HG03457 (cell line): ENCODE data around the gene AASS.
"Not testable (repeated sequence)": the region's sequence is repeated elsewhere in the genome, so short reads cannot be mapped to it uniquely, and the experiment has no call there.

Experiments used
- ATAC-seq: cut with Tn5 transposase; IDR thresholded peaks from one replicate; pipeline ENCODE4 v1.9.1; 2021; ENCODE audit warnings: moderate number of reproducible peaks; ENCODE audit not compliant: unreplicated experiment

Gene AASS

GRCh38 chr7:122143751-122144711 is at the start of gene AASS:
Gene AASS, minus strand, starts transcription at chr7:122144249. Its CDS starts 10,523 bp downstream, at chr7:122133726.
- peak; percentile 100 for ATAC-seq

GRCh38 chr7:122188785-122189184 is 44.7 kb upstream of the AASS start:
- ATAC-seq, result no peak

GRCh38 chr7:122183106-122183505 is 39.1 kb upstream of the AASS start:
- no peak for ATAC-seq

- ATAC-seq, result no peak
These were observed 38.0 kb upstream of the AASS start for GRCh38 chr7:122182081-122182480.

- ATAC-seq, result not testable (repeated sequence)
These were observed 28.1 kb upstream of the AASS start for GRCh38 chr7:122172144-122172543.

GRCh38 chr7:122166740-122167139 is 22.7 kb upstream of the AASS start:
- no peak for ATAC-seq

- no peak for ATAC-seq
These were observed 22.2 kb upstream of the AASS start for GRCh38 chr7:122166275-122166674.

GRCh38 chr7:122161628-122162027 is 17.6 kb upstream of the AASS start:
- no peak for ATAC-seq

- no peak for ATAC-seq
These were observed 11.5 kb upstream of the AASS start for GRCh38 chr7:122155566-122155965.

GRCh38 chr7:122148878-122149277 is 4.8 kb upstream of the AASS start:
- ATAC-seq, result no peak

- no peak for ATAC-seq
These were observed 4.0 kb upstream of the AASS start for GRCh38 chr7:122148081-122148480.

GRCh38 chr7:122145937-122146645 is 2.0 kb upstream of the AASS start:
- no peak for ATAC-seq

- peak; percentile 4 for ATAC-seq
These were observed 686 bp downstream of the AASS start for GRCh38 chr7:122143376-122143750.

GRCh38 chr7:122140918-122141317 is 3.1 kb downstream of the AASS start:
- ATAC-seq, result no peak

- ATAC-seq, result no peak
These were observed 6.6 kb downstream of the AASS start for GRCh38 chr7:122137251-122138077.

- no peak for ATAC-seq
These were observed 7.3 kb downstream of the AASS start for GRCh38 chr7:122136639-122137245.

- no peak for ATAC-seq
These were observed 8.0 kb downstream of the AASS start for GRCh38 chr7:122136078-122136477.

- ATAC-seq, result no peak
These were observed 8.8 kb downstream of the AASS start for GRCh38 chr7:122135275-122135674.

GRCh38 chr7:122134793-122135192 is 9.3 kb downstream of the AASS start:
- not testable (repeated sequence) for ATAC-seq

- ATAC-seq, result no peak
These were observed 10.6 kb downstream of the AASS start for GRCh38 chr7:122133477-122133876.

GRCh38 chr7:122132341-122132740 is 11.7 kb downstream of the AASS start:
- no peak for ATAC-seq
